Right atrium auricular region (tissue), 2 donors: ENCODE measurements around the gene PRKCE. TPM values are rescaled to one million over a fixed set of nuclear protein-coding genes. Genes with fewer than 3 reads are reported as not detected.

ENCODE experiments used
- DNase-seq: peaks from one replicate; pipeline ENCODE4 v3.0.0-alpha.2; 2019; ENCODE audit warnings: low spot score
- H3K27ac ChIP-seq, 2 donors: fragments of 200-600 bp; sonication (generic); 1 replicate in 1 of 2; 2 replicates in 1 of 2; pipeline ENCODE4 v1.5.1; 2016 to 2019
- H3K27me3 ChIP-seq, 2 donors: fragments of 200-600 bp; sonication (generic); one replicate each; pipeline versions ENCODE4 v1.5.1 to v1.6.0; 2017 to 2019
- H3K36me3 ChIP-seq: fragments of 200-600 bp; sonication (generic); one replicate; pipeline ENCODE4 v1.5.1; 2016
- H3K4me1 ChIP-seq, 2 donors: fragments of 200-600 bp; sonication (generic); one replicate each; pipeline versions ENCODE4 v1.5.1 to v1.6.0; 2017 to 2019
- H3K4me3 ChIP-seq, 2 donors: fragments of 200-600 bp; sonication (generic); 1 replicate in 1 of 2; 2 replicates in 1 of 2; pipeline ENCODE4 v1.5.1; 2017 to 2019; ENCODE audit warnings: mild to moderate bottlenecking in 1 of 2, moderate library complexity in 1 of 2
- H3K9me3 ChIP-seq, 2 donors: fragments of 200-600 bp; sonication (generic); one replicate each; pipeline ENCODE4 v1.5.1; 2019
- total RNA-seq, 2 donors: library from RNA; depleted of rRNA; stranded (reverse); fragments of >200 nt; gene quantifications; one replicate each; pipeline ENCODE4 v1.1.0, GENCODE V29; 2016
- TF ChIP-seq, protein P1 (sequence below), 2 donors: fragments of 200-600 bp; sonication (generic); IDR thresholded peaks; one replicate each; pipeline ENCODE4 v1.5.1; 2019; ENCODE audit warnings: antibody characterized with exemption in 2 of 2

The PRKCE gene
- total RNA-seq, 2 donors from 2014 or later, result 7.2 to 11.8 TPM

DNA sequence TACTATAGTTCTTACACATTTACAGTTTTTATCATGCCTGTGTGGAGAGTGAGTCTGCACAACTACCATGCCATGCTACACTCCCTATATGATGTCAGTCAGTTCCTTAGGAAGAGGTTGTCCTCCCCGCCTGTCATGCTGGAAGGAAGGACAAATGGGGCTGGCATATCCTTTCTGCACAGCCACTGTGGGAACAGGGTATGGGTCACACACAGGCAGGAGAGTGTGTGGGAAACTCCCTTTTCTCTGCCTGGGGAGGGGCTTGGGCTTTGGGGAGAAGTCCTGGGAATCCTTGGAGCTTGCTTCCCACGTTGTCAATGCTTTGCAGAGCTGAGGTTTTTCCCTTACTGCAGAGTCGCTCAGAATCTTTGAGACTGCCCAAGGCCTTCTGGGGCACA lies 232.1 kb downstream of the PRKCE start:
- Histone ChIP-seq H3K4me3 (no peak overlapping the region), H3K4me1 (peaks cover 0 to 68% of the 10 kb centered on the region in 2 donors), H3K9me3 (no peaks in the 10 kb centered on the region), H3K36me3 (no peaks in the 10 kb centered on the region), H3K27ac (peak overlapping the region in 1 of 2 donors; percentile 29), H3K27me3 (no peaks in the 10 kb centered on the region)
- TF ChIP-seq, protein P1, sequence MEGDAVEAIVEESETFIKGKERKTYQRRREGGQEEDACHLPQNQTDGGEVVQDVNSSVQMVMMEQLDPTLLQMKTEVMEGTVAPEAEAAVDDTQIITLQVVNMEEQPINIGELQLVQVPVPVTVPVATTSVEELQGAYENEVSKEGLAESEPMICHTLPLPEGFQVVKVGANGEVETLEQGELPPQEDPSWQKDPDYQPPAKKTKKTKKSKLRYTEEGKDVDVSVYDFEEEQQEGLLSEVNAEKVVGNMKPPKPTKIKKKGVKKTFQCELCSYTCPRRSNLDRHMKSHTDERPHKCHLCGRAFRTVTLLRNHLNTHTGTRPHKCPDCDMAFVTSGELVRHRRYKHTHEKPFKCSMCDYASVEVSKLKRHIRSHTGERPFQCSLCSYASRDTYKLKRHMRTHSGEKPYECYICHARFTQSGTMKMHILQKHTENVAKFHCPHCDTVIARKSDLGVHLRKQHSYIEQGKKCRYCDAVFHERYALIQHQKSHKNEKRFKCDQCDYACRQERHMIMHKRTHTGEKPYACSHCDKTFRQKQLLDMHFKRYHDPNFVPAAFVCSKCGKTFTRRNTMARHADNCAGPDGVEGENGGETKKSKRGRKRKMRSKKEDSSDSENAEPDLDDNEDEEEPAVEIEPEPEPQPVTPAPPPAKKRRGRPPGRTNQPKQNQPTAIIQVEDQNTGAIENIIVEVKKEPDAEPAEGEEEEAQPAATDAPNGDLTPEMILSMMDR (IDR thresholded peaks at IDR 0.05), result no peak
- DNase-seq, result no peak

DNA sequence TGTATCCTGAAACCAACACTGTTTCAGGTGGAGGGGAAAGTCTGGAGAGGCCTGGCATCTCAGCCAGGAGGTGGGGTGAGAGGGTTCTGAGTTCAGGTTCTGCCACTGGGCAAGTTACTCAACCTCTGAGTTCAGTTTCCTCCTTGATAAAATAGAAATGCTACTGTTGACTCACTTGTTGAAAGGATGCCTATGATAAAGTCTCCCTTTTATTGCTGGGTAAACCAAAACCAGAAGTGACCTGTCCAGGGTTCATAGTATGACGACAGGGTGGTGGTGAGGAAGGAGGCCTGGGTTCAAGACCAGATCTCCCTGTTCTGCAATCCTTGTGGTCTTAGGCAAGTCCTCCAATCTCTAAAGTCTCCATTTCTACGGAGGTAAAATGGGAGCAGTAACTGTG lies 232.7 kb downstream of the PRKCE start:
- TF ChIP-seq, protein P1 (IDR thresholded peaks at IDR 0.05), result no peak
- Histone ChIP-seq H3K4me1 (peaks cover 0 to 73% of the 10 kb centered on the region in 2 donors), H3K27ac (peak overlapping the region in 1 of 2 donors; percentile 77)

GRCh38 chr2:45885171-45885621 lies 233.7 kb downstream of the PRKCE start:
- Histone ChIP-seq H3K9me3 (no peaks in the 10 kb centered on the region), H3K36me3 (no peaks in the 10 kb centered on the region), H3K27me3 (no peaks in the 10 kb centered on the region), H3K4me3 (no peak overlapping the region), H3K4me1 (peaks cover 0 to 84% of the 10 kb centered on the region in 2 donors), H3K27ac (peak overlapping the region; percentile 58 to 77)
- no peak for DNase-seq
- TF ChIP-seq, protein P1 (IDR thresholded peaks at IDR 0.05), result no peak

More for the DNA sequence above, 232.7 kb downstream of the PRKCE start:
- Histone ChIP-seq H3K27me3 (no peaks in the 10 kb centered on the region), H3K9me3 (no peaks in the 10 kb centered on the region), H3K36me3 (no peaks in the 10 kb centered on the region), H3K4me3 (no peak overlapping the region)
- no peak for DNase-seq

- Histone ChIP-seq H3K27me3 (no peaks in the 10 kb centered on the region), H3K9me3 (no peaks in the 10 kb centered on the region), H3K4me1 (peaks cover 0 to 89% of the 10 kb centered on the region in 2 donors), H3K27ac (peak overlapping the region; percentile 58 to 77), H3K36me3 (no peaks in the 10 kb centered on the region), H3K4me3 (no peak overlapping the region)
- TF ChIP-seq, protein P1 (IDR thresholded peaks at IDR 0.05), result no peak
- DNase-seq, result no peak
Measured at GRCh38 chr2:45886171-45886663, 234.7 kb downstream of the PRKCE start.

DNA sequence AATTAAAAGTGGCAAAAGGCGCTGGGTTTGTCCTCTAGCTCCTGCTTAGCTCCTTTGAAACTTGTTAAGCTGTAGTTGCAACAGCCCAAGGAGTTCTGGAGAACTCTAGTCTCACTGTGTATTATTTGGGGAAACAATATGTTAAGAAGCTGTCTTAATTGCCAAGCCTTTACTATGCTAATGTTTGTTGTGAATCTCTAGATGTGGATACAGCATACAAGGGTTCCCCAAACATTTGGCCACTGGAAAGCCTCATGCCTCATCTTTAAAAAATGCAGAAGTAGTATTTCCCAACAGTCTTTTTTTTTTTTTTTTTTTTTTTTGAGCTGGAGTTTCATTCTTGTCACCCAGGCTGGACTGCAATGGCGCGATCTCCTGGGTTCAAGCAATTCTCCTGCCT lies 236.7 kb downstream of the PRKCE start:
- H3K4me1 ChIP-seq, result peaks cover 0 to 91% of the 10 kb centered on the region in 2 donors
- H3K36me3 ChIP-seq, result no peaks in the 10 kb centered on the region
- TF ChIP-seq, protein P1 (IDR thresholded peaks at IDR 0.05), result no peak
- no peak overlapping the region for H3K4me3 ChIP-seq
- H3K27ac ChIP-seq, result peak overlapping the region; percentile 8 to 58
- no peaks in the 10 kb centered on the region for H3K9me3 ChIP-seq
- no peak for DNase-seq
- H3K27me3 ChIP-seq, result no peaks in the 10 kb centered on the region

GRCh38 chr2:45888641-45889040 lies 237.2 kb downstream of the PRKCE start:
- H3K9me3 ChIP-seq, result no peaks in the 10 kb centered on the region
- no peak for DNase-seq
- H3K4me3 ChIP-seq, result no peak overlapping the region
- peak overlapping the region; percentile 8 to 58 for H3K27ac ChIP-seq
- TF ChIP-seq, protein P1 (IDR thresholded peaks at IDR 0.05), result no peak
- no peaks in the 10 kb centered on the region for H3K36me3 ChIP-seq
- H3K4me1 ChIP-seq, result peaks cover 0 to 87% of the 10 kb centered on the region in 2 donors
- H3K27me3 ChIP-seq, result no peaks in the 10 kb centered on the region
